ENCODE measurements around the gene NBEAL1. TPM values are rescaled to one million over a fixed set of nuclear protein-coding genes. Genes with fewer than 3 reads are reported as not detected.

The NBEAL1 gene
- total and polyA plus RNA-seq, 2 experiments from 2014 or later: 13.3 to 21.8 TPM

DNA sequence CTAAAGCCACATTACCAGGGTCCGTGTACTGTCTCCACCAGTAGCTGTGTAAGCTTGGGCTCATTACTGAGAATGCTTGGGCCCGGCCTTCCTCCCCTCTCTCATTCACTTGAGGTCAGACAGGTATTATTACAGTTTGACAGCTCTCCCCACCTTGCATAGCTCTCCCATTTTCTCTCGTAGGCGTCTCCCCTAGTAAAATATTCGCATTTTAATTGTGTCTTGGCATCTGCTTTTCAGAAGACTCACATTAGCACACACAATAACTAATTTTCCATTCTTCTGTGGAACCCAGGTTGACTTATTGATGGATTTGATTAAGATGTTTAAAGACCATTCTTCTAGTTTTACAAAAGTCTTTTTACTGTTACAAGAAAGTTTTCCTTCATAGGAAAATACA, 153.1 kb downstream of the NBEAL1 start:
- H3F3A ChIP-seq (replicated peaks; ENCODE audit: low read depth): no peaks in the 10 kb centered on the region
- DNase-seq (ENCODE audit: low spot score) (no peak), ATAC-seq (no peak)
- H4K20me1 ChIP-seq (replicated peaks; ENCODE audit: insufficient read depth): no peaks in the 10 kb centered on the region
- no peaks in the 10 kb centered on the region; the same call in 2 of the 3 replicates for H3K9me3 Mint-ChIP-seq
- no peak overlapping the region for H3K4me2 ChIP-seq
- TF ChIP-seq, protein P1, sequence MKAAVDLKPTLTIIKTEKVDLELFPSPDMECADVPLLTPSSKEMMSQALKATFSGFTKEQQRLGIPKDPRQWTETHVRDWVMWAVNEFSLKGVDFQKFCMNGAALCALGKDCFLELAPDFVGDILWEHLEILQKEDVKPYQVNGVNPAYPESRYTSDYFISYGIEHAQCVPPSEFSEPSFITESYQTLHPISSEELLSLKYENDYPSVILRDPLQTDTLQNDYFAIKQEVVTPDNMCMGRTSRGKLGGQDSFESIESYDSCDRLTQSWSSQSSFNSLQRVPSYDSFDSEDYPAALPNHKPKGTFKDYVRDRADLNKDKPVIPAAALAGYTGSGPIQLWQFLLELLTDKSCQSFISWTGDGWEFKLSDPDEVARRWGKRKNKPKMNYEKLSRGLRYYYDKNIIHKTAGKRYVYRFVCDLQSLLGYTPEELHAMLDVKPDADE (IDR thresholded peaks at IDR 0.05): no peak
- TF ChIP-seq, protein P2, sequence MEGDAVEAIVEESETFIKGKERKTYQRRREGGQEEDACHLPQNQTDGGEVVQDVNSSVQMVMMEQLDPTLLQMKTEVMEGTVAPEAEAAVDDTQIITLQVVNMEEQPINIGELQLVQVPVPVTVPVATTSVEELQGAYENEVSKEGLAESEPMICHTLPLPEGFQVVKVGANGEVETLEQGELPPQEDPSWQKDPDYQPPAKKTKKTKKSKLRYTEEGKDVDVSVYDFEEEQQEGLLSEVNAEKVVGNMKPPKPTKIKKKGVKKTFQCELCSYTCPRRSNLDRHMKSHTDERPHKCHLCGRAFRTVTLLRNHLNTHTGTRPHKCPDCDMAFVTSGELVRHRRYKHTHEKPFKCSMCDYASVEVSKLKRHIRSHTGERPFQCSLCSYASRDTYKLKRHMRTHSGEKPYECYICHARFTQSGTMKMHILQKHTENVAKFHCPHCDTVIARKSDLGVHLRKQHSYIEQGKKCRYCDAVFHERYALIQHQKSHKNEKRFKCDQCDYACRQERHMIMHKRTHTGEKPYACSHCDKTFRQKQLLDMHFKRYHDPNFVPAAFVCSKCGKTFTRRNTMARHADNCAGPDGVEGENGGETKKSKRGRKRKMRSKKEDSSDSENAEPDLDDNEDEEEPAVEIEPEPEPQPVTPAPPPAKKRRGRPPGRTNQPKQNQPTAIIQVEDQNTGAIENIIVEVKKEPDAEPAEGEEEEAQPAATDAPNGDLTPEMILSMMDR (conservative IDR thresholded peaks at IDR 0.05; ENCODE audit: low read depth in 2 of 2): no peak
- TF ChIP-seq CREB1 (CRISPR knock-in tag; IDR thresholded peaks at IDR 0.05; ENCODE audit: low read depth) (no peak), NANOG (IDR thresholded peaks at IDR 0.05; ENCODE audit: borderline replicate concordance) (no peak), ZNF331 (CRISPR knock-in tag; IDR thresholded peaks at IDR 0.05; ENCODE audit: low read depth) (no peak), EZH2phosphoT487 (IDR thresholded peaks at IDR 0.05; ENCODE audit: unreplicated experiment) (no peak), POLR2AphosphoS5 (IDR thresholded peaks at IDR 0.05; ENCODE audit: low read depth) (no peak), STAT1 (IDR thresholded peaks at IDR 0.05; ENCODE audit: unreplicated experiment) (no peak), EZH2 (IDR thresholded peaks at IDR 0.05; ENCODE audit: low read depth, unreplicated experiment) (no peak), ZNF114 (CRISPR knock-in tag; IDR thresholded peaks at IDR 0.05) (no peak), JUNB (IDR thresholded peaks at IDR 0.05; ENCODE audit: unreplicated experiment) (no peak)
- TF ChIP-seq, protein P3, sequence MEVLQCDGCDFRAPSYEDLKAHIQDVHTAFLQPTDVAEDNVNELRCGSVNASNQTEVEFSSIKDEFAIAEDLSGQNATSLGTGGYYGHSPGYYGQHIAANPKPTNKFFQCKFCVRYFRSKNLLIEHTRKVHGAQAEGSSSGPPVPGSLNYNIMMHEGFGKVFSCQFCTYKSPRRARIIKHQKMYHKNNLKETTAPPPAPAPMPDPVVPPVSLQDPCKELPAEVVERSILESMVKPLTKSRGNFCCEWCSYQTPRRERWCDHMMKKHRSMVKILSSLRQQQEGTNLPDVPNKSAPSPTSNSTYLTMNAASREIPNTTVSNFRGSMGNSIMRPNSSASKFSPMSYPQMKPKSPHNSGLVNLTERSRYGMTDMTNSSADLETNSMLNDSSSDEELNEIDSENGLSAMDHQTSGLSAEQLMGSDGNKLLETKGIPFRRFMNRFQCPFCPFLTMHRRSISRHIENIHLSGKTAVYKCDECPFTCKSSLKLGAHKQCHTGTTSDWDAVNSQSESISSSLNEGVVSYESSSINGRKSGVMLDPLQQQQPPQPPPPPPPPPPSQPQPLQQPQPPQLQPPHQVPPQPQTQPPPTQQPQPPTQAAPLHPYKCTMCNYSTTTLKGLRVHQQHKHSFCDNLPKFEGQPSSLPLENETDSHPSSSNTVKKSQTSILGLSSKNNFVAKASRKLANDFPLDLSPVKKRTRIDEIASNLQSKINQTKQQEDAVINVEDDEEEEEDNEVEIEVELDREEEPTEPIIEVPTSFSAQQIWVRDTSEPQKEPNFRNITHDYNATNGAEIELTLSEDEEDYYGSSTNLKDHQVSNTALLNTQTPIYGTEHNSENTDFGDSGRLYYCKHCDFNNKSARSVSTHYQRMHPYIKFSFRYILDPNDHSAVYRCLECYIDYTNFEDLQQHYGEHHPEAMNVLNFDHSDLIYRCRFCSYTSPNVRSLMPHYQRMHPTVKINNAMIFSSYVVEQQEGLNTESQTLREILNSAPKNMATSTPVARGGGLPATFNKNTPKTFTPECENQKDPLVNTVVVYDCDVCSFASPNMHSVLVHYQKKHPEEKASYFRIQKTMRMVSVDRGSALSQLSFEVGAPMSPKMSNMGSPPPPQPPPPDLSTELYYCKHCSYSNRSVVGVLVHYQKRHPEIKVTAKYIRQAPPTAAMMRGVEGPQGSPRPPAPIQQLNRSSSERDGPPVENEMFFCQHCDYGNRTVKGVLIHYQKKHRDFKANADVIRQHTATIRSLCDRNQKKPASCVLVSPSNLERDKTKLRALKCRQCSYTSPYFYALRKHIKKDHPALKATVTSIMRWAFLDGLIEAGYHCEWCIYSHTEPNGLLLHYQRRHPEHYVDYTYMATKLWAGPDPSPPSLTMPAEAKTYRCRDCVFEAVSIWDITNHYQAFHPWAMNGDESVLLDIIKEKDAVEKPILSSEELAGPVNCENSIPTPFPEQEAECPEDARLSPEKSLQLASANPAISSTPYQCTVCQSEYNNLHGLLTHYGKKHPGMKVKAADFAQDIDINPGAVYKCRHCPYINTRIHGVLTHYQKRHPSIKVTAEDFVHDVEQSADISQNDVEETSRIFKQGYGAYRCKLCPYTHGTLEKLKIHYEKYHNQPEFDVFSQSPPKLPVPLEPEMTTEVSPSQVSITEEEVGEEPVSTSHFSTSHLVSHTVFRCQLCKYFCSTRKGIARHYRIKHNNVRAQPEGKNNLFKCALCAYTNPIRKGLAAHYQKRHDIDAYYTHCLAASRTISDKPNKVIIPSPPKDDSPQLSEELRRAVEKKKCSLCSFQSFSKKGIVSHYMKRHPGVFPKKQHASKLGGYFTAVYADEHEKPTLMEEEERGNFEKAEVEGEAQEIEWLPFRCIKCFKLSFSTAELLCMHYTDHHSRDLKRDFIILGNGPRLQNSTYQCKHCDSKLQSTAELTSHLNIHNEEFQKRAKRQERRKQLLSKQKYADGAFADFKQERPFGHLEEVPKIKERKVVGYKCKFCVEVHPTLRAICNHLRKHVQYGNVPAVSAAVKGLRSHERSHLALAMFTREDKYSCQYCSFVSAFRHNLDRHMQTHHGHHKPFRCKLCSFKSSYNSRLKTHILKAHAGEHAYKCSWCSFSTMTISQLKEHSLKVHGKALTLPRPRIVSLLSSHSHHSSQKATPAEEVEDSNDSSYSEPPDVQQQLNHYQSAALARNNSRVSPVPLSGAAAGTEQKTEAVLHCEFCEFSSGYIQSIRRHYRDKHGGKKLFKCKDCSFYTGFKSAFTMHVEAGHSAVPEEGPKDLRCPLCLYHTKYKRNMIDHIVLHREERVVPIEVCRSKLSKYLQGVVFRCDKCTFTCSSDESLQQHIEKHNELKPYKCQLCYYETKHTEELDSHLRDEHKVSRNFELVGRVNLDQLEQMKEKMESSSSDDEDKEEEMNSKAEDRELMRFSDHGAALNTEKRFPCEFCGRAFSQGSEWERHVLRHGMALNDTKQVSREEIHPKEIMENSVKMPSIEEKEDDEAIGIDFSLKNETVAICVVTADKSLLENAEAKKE (CRISPR knock-in tag; IDR thresholded peaks at IDR 0.05): no peak
- TF ChIP-seq, protein P4, sequence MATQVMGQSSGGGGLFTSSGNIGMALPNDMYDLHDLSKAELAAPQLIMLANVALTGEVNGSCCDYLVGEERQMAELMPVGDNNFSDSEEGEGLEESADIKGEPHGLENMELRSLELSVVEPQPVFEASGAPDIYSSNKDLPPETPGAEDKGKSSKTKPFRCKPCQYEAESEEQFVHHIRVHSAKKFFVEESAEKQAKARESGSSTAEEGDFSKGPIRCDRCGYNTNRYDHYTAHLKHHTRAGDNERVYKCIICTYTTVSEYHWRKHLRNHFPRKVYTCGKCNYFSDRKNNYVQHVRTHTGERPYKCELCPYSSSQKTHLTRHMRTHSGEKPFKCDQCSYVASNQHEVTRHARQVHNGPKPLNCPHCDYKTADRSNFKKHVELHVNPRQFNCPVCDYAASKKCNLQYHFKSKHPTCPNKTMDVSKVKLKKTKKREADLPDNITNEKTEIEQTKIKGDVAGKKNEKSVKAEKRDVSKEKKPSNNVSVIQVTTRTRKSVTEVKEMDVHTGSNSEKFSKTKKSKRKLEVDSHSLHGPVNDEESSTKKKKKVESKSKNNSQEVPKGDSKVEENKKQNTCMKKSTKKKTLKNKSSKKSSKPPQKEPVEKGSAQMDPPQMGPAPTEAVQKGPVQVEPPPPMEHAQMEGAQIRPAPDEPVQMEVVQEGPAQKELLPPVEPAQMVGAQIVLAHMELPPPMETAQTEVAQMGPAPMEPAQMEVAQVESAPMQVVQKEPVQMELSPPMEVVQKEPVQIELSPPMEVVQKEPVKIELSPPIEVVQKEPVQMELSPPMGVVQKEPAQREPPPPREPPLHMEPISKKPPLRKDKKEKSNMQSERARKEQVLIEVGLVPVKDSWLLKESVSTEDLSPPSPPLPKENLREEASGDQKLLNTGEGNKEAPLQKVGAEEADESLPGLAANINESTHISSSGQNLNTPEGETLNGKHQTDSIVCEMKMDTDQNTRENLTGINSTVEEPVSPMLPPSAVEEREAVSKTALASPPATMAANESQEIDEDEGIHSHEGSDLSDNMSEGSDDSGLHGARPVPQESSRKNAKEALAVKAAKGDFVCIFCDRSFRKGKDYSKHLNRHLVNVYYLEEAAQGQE (IDR thresholded peaks at IDR 0.05; ENCODE audit: unreplicated experiment): no peak
- H3K27me3 ChIP-seq (ENCODE audit: insufficient read depth): no peaks in the 10 kb centered on the region
- no peak overlapping the region for H2AFZ ChIP-seq
- H3K4me1 Mint-ChIP-seq: peaks cover 2% of the 10 kb centered on the region; the same call in 1 of the 3 replicates
- H3K27ac ChIP-seq (ENCODE audit: low read depth): no peak overlapping the region
- H3K36me3 Mint-ChIP-seq (ENCODE audit: low read depth): no peaks in the 10 kb centered on the region; the same call in 1 of the 3 replicates
- peaks cover 3% of the 10 kb centered on the region for H3K27me3 Mint-ChIP-seq (ENCODE audit: insufficient read depth, low read depth, poor library complexity)
- no peaks in the 10 kb centered on the region for H3K36me3 ChIP-seq (ENCODE audit: insufficient read depth)
- no peak overlapping the region for H3K4me3 Mint-ChIP-seq
- no peaks in the 10 kb centered on the region for H3K9me2 ChIP-seq (ENCODE audit: insufficient read depth)
- H3K4me3 ChIP-seq: no peak overlapping the region
- H3K27ac Mint-ChIP-seq: no peak overlapping the region
- no peaks in the 10 kb centered on the region for H3K4me1 ChIP-seq (ENCODE audit: insufficient read depth)
- H3K79me2 ChIP-seq (replicated peaks; ENCODE audit: insufficient read depth): no peaks in the 10 kb centered on the region

Data from GM23338 (cell line).